ENCODE measurements around the gene POU2AF1.

Gene POU2AF1

GRCh38 chr11:111378861-111379601, at the start of gene POU2AF1:
Gene POU2AF1 (minus strand): TSS chr11:111379275. CDS start chr11:111379177, 98 bp downstream.
- no peak for DNase-seq (ENCODE audit: low spot score)

- no peak for DNase-seq (ENCODE audit: low spot score)
Observed at GRCh38 chr11:111428113-111428876, 49.2 kb upstream of the POU2AF1 start.

- peak; percentile 31 for DNase-seq (ENCODE audit: low spot score)
Observed at GRCh38 chr11:111427471-111427912, 48.4 kb upstream of the POU2AF1 start.

GRCh38 chr11:111426617-111427016, 47.5 kb upstream of the POU2AF1 start:
- DNase-seq (ENCODE audit: low spot score): no peak

GRCh38 chr11:111423250-111423615, 44.2 kb upstream of the POU2AF1 start:
- no peak for DNase-seq (ENCODE audit: low spot score)

GRCh38 chr11:111422494-111423249, 43.6 kb upstream of the POU2AF1 start:
- DNase-seq (ENCODE audit: low spot score): no peak

GRCh38 chr11:111421251-111421650, 42.2 kb upstream of the POU2AF1 start:
- DNase-seq (ENCODE audit: low spot score): no peak

- no peak for DNase-seq (ENCODE audit: low spot score)
Observed at GRCh38 chr11:111419641-111420327, 40.7 kb upstream of the POU2AF1 start.

GRCh38 chr11:111419181-111419580, 40.1 kb upstream of the POU2AF1 start:
- no peak for DNase-seq (ENCODE audit: low spot score)

GRCh38 chr11:111418436-111418787, 39.3 kb upstream of the POU2AF1 start:
- no peak for DNase-seq (ENCODE audit: low spot score)

GRCh38 chr11:111417766-111418435, 38.8 kb upstream of the POU2AF1 start:
- DNase-seq (ENCODE audit: low spot score): no peak

- DNase-seq (ENCODE audit: low spot score): no peak
Observed at GRCh38 chr11:111417011-111417765, 38.1 kb upstream of the POU2AF1 start.

- DNase-seq (ENCODE audit: low spot score): no peak
Observed at GRCh38 chr11:111416231-111416960, 37.3 kb upstream of the POU2AF1 start.

- DNase-seq (ENCODE audit: low spot score): no peak
Observed at GRCh38 chr11:111414936-111415335, 35.9 kb upstream of the POU2AF1 start.

- no peak for DNase-seq (ENCODE audit: low spot score)
Observed at GRCh38 chr11:111414267-111414931, 35.3 kb upstream of the POU2AF1 start.

- no peak for DNase-seq (ENCODE audit: low spot score)
Observed at GRCh38 chr11:111413849-111414248, 34.8 kb upstream of the POU2AF1 start.

GRCh38 chr11:111412293-111412692, 33.2 kb upstream of the POU2AF1 start:
- no peak for DNase-seq (ENCODE audit: low spot score)

- DNase-seq (ENCODE audit: low spot score): no peak
Observed at GRCh38 chr11:111411456-111411855, 32.4 kb upstream of the POU2AF1 start.

- DNase-seq (ENCODE audit: low spot score): no peak
Observed at GRCh38 chr11:111410951-111411350, 31.9 kb upstream of the POU2AF1 start.

- no peak for DNase-seq (ENCODE audit: low spot score)
Observed at GRCh38 chr11:111409915-111410314, 30.8 kb upstream of the POU2AF1 start.
